NCI-H2227 (cell line): ENCODE data around the gene TEKT5.
"Not testable (repeated sequence)": the region's sequence is repeated elsewhere in the genome, so short reads cannot be mapped to it uniquely, and the experiment has no call there.

Experiments
- DNase-seq: peaks from one replicate; lab custom pipeline; 2025; ENCODE audit not compliant: unreplicated experiment; lab: John Stamatoyannopoulos, UW

The TEKT5 gene

DNA sequence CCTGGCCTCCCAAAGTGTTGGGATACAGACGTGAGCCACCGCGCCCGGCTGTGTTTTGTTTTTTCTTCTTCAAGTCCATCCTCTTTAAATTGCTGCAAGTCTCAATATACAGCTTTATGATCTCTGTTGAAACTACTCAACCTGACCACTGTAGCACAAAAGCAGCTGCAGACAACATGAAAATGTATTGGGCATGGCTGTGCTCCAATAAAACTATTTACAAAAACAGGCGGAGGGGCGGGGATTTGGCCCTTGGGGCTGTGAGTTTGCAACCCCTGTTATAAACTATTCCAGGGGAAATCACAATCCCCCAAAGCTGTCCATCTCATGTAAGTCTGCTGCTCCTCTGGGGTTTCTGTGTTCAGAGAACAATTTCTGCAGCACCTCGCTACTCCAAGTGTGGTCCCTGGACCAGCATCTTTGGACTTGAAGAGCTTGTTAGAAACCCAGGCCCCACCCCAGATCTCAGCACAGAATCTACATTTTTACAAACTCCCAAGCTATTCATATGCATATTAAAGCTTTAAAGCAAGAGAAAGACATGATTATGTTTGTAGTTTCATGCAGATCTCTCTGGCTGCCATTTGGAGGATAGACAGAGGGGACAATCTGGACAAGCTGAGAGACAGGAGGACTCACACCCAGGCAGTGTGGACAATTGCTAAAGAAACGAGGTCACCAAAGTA lies 33.6 kb downstream of the TEKT5 start:
- DNase-seq: no peak

DNA sequence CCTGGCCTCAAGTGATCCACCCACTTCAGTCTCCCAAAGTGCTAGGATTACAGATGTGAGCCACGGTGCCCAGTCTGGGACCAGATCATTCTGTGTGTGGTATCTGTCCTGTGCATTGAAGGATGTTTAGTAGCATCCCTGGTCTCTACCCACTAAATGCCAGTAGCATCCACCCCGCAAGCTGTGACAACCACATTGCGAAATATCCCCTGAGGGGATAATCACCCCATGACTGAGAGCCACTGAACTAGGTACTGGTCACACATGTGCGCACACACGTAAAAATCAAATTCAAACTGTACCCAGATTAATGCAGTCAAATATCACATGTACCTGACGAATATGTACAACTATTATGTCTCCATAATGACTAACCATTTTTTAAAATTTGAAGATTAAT lies 35.8 kb downstream of the TEKT5 start:
- no peak for DNase-seq

DNA sequence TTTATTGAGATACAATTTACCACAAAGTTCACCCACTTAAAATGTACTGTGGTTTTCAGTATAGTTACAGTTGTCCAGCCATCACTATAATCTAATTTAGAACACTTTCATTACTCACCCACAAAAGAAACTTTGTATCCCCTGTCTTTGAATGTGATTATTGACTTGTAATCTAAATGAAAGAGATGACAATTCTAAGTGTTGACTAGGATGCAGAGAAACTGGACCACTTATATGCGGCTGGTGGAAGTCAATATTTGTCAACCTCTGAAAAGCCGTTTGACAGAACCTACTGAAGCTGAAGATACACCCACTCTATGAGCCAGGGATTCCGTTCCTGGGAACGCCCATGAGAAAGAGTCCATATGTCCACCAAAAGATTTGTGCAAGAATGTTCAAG lies 36.8 kb downstream of the TEKT5 start:
- no peak for DNase-seq

DNA sequence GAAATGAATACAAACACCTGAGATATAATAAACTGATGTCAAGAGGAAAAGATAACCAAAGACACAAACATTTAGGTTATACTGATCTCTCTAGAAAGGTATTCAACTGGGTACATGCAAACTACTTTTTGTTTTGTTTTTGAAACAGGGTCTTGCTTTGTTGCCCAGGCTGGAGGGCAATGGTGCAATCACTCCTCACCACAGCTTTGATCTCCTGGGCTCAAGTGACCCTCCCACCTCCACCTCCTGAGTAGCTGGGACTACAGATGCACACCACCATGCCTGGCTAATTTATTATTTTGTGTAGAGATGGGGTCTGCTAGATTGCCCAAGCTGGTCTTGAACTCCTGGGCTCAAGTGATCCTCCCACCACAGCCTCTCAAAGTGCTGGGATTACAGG lies 38.1 kb downstream of the TEKT5 start:
- no peak for DNase-seq

DNA sequence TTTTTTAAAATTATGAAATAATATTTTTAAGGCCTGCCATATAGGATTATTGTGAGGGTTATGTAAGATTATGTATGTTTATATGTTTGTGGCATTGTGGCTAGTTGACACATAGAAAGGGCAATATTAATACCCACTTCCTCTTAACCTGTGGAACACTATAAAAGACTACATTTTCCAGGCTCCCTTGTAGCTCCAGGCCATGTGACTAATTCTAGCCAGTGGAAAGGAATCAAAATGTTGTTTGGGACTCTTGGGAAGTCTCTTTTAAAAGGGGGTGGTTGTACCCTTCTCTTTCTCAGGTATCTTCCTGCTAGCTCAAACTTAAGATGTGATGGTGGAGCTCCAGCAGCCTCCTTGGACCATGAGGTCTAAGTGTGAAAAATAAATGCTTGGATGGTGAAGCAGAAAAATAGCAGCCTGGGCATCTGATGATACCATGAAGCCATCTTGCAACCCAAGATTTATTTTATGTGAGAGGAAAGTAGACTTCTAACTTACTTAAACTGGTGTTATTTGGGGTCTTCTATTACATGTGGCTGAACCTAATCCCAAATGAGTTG lies 39.2 kb downstream of the TEKT5 start:
- DNase-seq: no peak

DNA sequence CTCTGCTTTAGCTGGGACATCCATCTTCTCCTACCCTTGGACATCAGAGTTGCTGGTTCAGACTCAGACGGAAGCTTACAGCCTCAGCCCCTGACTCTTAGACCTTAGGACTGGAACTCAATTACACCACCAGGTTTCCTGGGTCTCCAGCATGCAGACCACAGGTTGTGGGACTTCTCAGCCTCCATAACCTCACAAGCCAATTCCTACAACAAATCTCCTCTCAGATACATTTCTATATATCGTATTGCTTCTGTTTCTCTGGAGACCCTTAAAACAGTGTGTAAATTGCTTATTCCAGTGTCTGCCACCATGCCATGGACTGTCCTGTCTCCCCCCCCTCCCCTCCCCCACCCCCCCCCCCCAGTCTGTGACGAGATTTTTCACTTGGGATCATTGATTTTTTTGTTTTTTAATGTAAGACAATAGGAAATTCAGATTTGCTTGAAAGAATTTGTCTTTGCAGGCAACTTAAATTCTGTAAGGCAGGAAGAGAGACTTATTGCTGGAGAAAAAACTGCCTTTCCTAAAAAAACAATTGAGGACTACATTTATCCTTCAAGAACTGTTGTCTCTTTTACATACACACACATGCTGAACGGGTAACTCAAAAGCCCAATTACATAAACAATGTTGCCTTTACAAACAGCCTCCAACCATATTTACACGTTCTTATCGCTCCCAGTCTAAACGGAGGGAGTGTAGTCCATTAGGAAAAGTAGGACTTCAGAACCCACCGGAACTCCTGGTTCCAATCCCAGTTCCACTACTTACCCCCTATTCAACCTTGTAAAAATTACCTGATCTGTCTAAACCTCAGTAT lies 39.9 kb downstream of the TEKT5 start:
- DNase-seq: no peak

DNA sequence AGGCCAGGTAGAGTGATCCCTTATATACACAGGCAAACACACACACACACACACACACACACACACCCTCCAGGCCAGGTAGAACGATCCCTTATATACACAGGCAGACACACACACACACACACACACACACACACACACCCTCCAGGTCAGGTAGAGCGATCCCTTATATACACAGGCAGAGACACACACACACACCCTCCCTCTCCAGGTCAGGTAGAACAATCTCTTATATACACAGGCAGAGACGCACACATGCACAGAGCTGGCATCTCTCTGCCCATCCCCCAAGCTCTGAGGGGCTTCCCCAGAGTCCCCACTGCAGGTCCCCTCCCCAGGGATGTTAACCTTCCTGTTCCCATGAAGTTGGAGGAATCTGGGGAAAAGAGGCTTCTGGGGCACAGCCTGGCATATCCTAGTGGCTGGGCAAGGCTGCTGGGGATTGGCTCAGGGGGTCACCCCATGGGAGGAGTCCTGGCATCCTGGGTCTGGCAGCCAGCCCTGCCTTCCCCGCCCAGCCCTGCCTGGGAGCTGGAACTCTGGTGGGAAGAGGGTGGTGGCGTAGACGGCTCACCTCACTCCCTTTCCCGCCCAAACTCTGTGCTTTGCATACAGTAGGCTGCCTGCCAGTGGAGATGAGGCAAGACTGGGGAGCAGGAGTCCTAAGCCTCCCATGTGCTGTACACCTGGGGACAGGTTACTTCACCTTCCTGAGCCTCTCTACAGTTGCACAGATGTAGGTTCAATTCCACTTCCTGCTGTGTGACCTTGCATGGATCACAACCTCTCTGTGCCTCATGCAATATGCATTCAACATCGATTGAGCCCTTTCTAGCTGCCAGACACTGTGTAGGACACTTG lies 41.8 kb downstream of the TEKT5 start:
- DNase-seq: no peak

DNA sequence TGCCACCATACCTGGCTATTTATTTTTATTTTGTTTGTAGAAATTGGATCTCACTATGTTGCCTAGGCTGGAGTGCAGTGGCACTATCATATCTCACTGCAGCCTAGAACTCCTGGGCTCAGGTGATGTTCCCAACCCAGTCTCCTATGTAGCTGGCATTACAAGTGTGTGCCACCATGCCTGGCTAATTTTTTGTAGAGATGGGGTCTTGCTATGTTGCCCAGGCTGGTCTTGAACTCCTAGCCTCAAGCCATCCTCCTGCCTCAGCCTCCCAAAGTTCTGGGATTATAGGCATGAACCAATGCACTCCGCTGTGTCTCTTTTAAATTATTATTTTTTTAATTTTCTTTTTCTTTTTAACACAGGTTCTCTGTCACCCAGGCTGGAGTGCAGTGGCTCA lies 45.6 kb downstream of the TEKT5 start:
- DNase-seq: not testable (repeated sequence)

DNA sequence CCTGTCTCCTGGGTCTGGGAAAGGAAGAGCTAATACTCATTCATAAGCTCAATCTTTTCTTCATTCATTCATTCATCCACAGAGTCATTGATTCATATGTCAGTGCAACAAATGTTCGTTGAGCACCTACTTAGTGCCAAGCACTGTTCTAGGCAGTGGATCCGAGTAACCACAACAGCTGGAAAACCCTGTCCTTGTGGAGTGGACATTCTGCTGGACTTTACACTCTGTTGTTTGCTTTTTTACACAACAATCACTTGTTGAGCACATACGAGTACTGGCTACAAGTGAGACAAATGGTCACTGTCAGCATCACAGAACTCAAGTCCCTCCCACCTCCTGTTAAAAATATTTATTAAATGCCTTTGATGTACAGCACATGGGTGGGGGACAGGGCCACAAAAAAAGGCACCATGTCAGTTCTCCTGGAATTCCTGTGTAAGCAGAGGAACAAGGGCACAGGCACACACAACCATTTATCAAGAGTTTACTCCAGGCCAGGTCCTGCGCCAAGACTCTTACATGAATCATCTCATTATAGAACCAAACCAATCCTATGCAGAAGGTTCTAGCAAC lies 46.9 kb downstream of the TEKT5 start:
- no peak for DNase-seq

DNA sequence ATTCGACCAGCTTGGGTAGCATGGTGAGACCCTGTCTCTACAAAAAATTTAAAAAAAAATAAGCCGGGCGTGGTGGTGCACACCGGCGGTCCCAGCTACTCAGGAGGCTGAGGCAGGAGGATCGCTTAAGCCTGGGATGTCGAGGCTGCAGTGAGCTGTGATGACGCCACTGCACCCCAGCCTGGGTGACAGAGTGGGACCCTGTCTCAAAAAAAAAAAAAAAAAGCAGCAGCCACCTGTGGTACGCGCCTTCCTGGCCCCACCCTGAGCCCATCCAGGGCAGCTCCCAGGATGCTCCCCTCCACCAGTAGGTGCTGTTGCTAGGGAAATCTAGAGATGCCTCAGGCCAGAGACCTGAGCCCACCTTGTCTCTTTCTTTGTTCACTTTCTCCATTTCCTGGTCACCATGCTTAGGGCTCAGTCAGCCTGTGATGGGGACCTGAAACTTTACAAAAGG lies 47.4 kb downstream of the TEKT5 start:
- no peak for DNase-seq

DNA sequence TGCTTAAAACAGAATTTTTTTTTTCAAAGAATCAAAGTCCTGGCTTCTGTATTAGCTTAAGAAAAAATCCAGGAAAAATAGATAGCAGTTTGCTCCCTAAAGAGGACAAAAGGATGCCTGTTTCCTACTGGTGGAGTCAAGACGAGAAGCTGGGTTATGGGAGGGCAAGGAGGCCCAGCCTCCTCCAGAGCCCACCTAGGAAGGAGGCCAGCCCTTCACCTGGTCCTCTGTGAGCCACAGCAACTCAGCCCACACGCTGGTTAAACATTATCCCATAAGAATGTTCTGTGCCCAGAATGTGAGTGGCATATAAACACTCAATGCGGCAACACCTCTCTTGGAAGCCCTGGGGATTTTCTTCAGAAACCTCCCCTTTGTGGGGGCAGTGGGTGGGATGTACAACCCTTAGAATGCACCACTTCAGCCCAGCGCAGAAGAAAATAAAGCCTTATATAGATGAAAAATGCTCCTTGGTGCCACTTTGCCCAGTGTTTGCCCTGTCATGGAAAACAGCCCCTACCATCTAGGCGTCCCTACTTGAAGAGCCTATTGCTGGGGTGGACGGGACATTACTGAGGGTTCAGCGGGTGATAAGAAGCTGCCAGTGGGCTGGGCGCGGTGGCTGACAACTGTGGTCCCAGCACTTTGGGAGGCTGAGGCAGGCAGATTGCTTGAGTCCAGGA lies 48.0 kb downstream of the TEKT5 start:
- no peak for DNase-seq

DNA sequence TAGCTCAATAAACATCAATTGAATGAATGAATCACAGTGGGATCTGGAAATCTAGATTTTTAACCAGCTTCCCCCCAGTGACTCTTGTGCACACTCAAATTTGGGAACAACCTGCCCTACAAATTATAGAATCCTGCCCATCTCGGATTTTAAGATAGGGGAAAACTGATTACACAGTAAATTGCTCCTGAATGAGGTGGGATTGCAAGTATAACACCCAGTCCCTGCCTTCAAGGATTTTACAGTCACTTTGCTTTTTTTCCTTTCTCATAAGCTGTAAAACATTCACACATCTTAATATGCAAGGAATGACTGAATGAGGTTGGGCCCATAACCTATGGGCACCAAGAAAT lies 48.5 kb downstream of the TEKT5 start:
- DNase-seq: no peak

DNA sequence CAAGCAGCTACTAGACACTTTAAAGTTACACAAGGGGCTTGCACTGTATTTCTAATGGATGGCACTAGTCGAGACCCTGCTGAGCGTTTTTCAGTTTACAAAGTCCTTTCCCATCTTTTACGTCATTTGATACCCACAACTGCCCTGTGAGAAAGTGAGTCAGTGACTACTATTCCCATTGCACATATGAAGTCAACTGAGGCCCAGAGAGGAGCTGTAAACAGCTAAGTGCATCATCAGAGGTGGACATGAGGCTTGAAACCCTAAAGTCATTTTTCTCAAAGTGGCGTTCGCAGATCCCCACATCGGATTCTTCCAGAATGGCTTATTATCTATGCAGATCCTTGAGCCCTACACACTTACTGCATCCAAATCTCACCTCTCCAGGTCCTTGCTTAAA lies 50.6 kb downstream of the TEKT5 start:
- no peak for DNase-seq

DNA sequence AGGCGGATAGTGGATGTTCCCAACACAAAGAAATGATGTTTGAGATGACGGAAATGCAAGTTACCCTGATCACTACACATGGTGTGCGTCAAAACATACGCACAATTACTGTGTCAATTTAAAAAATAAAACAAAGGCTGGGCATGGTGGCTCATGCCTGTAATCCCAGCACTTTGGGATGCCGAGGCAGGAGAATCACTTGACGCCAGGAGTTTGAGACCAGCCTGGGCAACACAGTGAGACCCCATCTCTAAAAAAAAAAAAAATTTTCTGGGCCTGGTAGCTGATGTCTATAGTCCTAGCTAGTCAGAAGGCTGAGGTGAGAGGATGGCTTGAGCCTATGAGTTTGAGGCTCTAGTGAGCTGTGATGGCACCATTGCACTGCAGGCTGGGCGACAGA lies 51.8 kb downstream of the TEKT5 start:
- no peak for DNase-seq

DNA sequence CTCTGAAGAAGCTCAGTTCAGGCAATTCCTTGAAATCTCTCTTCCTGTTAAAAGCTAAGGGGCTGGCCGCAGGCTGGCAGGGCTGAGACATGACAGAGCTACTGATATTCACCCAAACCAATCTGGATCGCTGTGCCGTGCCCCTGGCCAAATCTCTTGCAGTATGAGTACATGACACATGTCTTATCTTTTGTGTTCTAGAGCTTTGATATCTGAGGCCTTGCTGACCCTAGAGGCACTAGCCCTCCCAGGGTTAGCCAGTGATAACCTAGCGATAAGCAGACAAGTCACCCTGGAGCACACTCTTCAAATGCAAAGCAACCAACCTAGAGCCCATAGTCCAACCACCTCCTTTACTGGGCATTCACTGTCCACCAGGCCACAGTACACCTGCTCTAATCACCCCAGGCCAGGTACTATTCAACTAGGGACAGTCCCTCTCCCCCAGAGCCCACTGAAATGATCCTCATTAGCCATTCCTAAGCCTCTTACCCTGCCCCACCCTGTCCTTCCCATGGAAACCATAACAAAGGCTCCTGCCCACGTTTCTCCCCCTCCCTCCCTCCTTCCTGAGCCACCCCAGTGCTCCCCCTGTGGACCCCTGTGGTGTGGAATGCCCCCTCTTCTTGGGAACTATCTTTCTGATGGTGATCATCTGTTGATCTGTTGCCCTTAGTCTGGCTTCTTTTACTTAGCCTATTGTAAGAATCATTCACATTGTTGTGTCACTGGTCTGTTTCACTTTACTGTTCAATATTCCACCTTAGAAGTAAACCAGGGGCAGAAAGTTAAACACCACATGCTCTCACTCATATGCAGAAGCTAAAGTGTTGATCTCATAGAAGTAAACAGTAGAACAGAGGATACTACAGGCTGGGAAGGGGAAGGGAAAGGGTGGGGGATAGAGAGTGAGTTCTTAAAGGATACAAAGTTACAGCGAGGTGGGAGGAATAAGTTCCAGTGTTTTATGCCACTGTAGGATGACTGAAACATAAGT lies 52.5 kb downstream of the TEKT5 start:
- no peak for DNase-seq

DNA sequence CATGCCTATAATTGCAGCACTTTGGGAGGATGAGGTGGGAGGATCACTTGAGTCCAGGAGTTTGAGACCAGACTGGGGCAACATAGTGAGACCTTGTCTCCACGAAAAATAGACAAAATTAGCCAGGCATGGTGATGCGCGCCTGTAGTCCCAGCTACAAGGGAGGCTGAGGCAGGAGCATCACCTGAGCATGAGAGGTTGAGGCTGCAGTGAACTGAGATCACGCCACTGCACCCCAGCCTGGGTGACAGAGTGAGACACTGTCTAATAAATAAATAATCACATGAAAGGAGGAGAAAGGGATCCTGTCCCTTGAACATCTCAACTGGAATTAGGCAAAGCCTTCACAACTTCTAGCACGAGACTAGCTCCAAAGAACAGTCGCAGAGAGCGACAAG lies 53.2 kb downstream of the TEKT5 start:
- DNase-seq: no peak

DNA sequence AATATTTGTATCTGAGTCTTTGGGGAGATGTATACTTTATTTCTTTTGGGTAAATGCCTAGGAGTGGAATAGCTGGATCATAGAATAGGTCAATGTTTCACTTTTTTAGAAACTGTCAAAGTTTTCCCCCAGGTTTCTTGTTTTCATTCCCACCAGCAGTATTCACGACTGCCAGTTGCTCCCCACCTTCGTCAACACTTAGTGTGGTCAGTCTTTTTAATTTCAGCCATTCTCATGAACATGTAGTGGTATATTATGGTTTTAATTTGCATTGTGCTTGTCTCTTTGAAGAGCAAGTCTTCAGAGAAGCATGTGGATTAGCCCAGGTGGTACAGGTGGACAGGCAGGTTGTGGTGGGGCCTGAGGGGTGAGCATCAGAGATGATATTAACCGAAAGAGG lies 53.8 kb downstream of the TEKT5 start:
- DNase-seq: no peak

DNA sequence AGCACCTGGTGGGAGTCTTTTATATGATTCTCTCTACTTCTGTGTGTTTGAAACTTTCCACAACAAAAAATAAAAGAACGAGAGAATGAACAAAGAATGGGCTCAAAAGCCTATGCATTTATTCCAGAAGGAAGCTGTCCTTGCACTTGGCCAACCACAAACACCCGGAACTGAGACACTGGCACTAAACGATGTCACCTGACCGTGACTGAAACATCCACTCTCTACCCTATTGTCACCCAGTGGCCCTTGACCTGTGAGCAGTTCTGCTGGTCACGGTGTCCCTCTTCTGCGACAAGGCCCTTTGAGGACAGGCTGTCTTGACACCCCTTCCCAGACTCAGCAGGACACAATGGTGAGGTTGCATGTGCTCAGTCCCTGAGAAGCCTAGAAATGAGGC lies 56.6 kb downstream of the TEKT5 start:
- DNase-seq: no peak

DNA sequence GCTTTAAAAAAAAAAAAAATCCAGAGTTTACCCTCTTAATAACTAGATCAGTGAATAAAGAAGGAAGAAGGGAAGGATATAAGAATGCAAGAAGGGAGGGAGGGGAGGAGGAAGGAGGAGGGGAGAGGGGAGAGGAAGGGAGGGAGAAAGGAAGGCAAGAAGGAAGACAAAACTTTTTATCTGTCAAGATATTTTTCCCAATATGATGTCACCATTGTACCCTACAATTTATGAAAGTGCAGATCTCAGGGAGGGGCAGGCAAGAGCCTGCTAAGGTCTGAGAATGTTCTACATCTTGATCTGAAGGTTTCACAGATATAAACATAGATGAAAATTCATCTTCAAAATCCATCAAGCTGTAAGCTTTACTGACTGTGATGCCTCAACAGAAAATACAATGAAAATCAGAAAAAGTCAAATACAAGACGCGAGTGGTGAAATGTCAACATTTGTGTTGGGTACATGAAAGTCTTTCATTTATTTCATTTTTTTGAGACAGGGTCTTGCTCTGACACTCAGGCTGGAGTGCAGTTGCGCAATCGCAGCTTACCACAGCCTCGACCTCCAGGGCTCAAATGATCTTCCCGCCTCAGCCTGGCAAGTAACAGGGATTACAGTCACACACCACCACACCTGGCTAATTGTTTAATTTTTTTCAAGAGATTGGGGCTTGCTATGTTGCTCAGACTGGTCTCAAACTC lies 57.2 kb downstream of the TEKT5 start:
- no peak for DNase-seq
